Transverse colon (tissue), 3 donors: ENCODE measurements around the gene RPS6KA5.

ENCODE experiments used
- CTCF ChIP-seq, 5 experiments: fragments of 200-600 bp in 3 of 5; fragments of 450-650 bp in 2 of 5; sonication (generic) in 3 of 5; IDR thresholded peaks; 1 replicate in 2 of 5; 2 replicates in 3 of 5; pipeline ENCODE4 v1.5.1; 2016 to 2017; ENCODE audit warnings: antibody characterized with exemption in 5 of 5, inconsistent platforms in 3 of 5, mild to moderate bottlenecking in 2 of 5, moderate library complexity in 1 of 5
- EP300 ChIP-seq: sonication (generic); formaldehyde crosslinking; IDR thresholded peaks from one replicate; pipeline ENCODE4 v1.6.1; 2017; ENCODE audit warnings: antibody characterized with exemption, low read depth
- POLR2A ChIP-seq: fragments of 450-650 bp; IDR thresholded peaks from one replicate; pipeline ENCODE4 v1.6.1; 2016; ENCODE audit warnings: antibody characterized with exemption, mild to moderate bottlenecking, moderate library complexity

- TF ChIP-seq EP300 (no peak), POLR2A (no peak), CTCF (IDR thresholded peaks at IDR 0.05) (no peak)
Measured at GRCh38 chr14:91089958-91090535, 29.6 kb upstream of the RPS6KA5 start.
